Nephron (organoid): ENCODE results near the gene URB2.

Experiments used
- H3K27ac Mint-ChIP-seq, 3 experiments: 2 replicates each; pipeline ENCODE4 v1.8.0; 2020; ENCODE audit warnings: mixed read lengths in 3 of 3, mild to moderate bottlenecking in 2 of 3, moderate library complexity in 1 of 3
- H3K27me3 Mint-ChIP-seq: 2 replicates; pipeline ENCODE4 v1.8.0; 2021; ENCODE audit warnings: low read depth, mild to moderate bottlenecking, moderate library complexity, mixed read lengths
- H3K36me3 Mint-ChIP-seq: 2 replicates; pipeline ENCODE4 v1.8.0; 2020; ENCODE audit warnings: low read depth, mixed read lengths
- H3K4me1 Mint-ChIP-seq: 2 replicates; pipeline ENCODE4 v1.8.0; 2020; ENCODE audit warnings: mixed read lengths
- H3K4me3 Mint-ChIP-seq, 3 experiments: 2 replicates each; pipeline ENCODE4 v1.8.0; 2020; ENCODE audit warnings: mild to moderate bottlenecking in 3 of 3, mixed read lengths in 3 of 3, moderate library complexity in 2 of 3
- H3K9me3 Mint-ChIP-seq: 2 replicates; pipeline ENCODE4 v1.8.0; 2020; ENCODE audit warnings: mixed read lengths
- TF ChIP-seq, protein P1 (sequence below), 3 experiments: fragments of 200-600 bp; sonication (generic); IDR thresholded peaks; one replicate each; pipeline ENCODE4 v1.5.0; 2021; ENCODE audit warnings: antibody characterized with exemption in 3 of 3; ENCODE audit not compliant: unreplicated experiment in 3 of 3

The URB2 gene

DNA sequence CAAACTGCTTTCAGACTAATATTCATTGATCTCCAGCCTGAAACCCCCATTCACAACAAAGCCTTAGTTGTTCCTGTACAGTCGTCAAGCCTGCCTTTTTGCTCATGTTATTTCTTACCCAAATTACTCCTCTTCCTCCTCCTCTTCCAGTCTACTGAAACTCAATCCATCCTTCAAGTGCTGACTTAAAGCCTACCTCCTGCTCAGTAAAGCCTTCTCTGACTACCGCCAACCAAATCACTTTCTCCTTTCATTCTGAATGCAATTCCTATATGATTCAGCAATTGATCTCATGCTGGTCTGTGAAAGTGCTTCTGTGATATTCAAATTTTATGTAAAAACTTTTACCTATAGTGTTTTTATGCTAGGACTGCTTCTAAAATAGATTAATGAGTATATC lies 18.7 kb upstream of the URB2 start:
- Mint-ChIP-seq H3K27me3 (no peaks in the 10 kb centered on the region), H3K4me1 (no peaks in the 10 kb centered on the region), H3K9me3 (no peaks in the 10 kb centered on the region), H3K4me3 (no peak overlapping the region), H3K36me3 (peaks cover 84% of the 10 kb centered on the region), H3K27ac (no peak overlapping the region)
- TF ChIP-seq, protein P1, sequence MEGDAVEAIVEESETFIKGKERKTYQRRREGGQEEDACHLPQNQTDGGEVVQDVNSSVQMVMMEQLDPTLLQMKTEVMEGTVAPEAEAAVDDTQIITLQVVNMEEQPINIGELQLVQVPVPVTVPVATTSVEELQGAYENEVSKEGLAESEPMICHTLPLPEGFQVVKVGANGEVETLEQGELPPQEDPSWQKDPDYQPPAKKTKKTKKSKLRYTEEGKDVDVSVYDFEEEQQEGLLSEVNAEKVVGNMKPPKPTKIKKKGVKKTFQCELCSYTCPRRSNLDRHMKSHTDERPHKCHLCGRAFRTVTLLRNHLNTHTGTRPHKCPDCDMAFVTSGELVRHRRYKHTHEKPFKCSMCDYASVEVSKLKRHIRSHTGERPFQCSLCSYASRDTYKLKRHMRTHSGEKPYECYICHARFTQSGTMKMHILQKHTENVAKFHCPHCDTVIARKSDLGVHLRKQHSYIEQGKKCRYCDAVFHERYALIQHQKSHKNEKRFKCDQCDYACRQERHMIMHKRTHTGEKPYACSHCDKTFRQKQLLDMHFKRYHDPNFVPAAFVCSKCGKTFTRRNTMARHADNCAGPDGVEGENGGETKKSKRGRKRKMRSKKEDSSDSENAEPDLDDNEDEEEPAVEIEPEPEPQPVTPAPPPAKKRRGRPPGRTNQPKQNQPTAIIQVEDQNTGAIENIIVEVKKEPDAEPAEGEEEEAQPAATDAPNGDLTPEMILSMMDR (IDR thresholded peaks at IDR 0.05; ENCODE audit: unreplicated experiment in 3 of 3), result no peak

DNA sequence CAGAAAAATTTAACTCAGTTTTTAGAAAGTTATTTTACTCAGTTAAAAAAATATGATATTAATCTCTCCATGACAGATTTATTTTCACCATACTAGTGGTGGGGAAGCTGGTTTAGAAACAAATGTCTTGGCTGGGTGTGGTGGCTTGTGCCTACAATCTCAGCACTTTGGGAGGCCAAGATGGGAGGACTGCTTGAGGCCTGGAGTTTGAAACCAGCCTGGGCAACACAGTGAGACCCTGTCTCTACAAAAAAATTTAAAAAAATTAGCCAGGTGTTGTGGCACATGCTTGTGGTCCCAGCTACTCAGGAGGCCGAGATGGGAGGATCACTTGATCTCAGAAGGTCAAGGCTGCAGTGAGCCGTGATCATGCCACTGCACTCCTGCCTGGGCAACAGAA lies 17.5 kb upstream of the URB2 start:
- no peak overlapping the region for H3K4me3 Mint-ChIP-seq
- H3K9me3 Mint-ChIP-seq, result no peaks in the 10 kb centered on the region
- H3K27ac Mint-ChIP-seq, result no peak overlapping the region

DNA sequence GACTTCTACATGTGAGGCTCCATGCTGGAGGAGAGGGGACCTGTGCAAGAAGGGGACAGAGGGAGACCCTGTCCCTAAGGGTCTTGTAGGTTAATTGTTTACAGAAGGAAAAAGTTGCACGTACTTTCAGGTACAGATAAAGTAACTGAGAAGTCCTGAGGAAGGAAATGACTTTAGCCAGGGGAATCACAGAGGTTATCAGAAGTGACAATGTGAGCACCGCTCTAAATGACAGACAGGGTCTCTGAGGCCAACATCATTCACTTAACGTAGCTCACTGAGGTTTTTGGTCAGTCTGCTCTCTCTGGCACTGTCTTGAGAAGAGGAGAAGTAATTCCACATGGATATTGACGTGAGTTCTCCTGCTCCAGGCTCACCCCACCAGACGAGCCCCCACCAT lies 12.1 kb upstream of the URB2 start:
- no peaks in the 10 kb centered on the region for H3K27me3 Mint-ChIP-seq
- H3K36me3 Mint-ChIP-seq, result peaks cover 42% of the 10 kb centered on the region
- TF ChIP-seq, protein P1 (IDR thresholded peaks at IDR 0.05; ENCODE audit: unreplicated experiment in 3 of 3), result no peak
- no peaks in the 10 kb centered on the region for H3K4me1 Mint-ChIP-seq
- no peak overlapping the region for H3K4me3 Mint-ChIP-seq
- H3K27ac Mint-ChIP-seq, result no peak overlapping the region
- no peaks in the 10 kb centered on the region for H3K9me3 Mint-ChIP-seq

More for the DNA sequence above, 17.5 kb upstream of the URB2 start:
- no peaks in the 10 kb centered on the region for H3K4me1 Mint-ChIP-seq
- H3K27me3 Mint-ChIP-seq, result no peaks in the 10 kb centered on the region
- TF ChIP-seq, protein P1 (IDR thresholded peaks at IDR 0.05; ENCODE audit: unreplicated experiment in 3 of 3), result no peak
- H3K36me3 Mint-ChIP-seq, result peaks cover 88% of the 10 kb centered on the region

DNA sequence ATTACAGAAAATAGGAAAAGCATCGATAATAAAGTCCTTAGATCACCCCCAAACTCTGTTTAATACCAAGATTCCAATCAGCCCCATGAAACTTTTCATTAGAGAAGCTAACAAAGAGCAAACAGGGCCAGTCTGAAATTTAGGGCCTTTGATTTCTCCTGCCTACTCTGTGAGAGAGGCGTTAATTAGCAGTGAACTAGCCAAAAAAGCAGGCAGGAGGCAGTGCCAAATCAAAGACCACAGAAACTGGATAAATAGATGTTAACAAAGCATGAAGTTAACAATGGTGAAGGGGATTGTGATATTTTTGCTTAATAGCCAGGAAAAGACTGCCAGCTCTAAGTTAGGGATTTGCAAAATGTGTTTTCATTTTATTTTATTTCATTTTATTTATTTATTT lies 11.3 kb upstream of the URB2 start:
- H3K27me3 Mint-ChIP-seq, result no peaks in the 10 kb centered on the region
- TF ChIP-seq, protein P1 (IDR thresholded peaks at IDR 0.05; ENCODE audit: unreplicated experiment in 3 of 3), result no peak
- no peak overlapping the region for H3K27ac Mint-ChIP-seq
- no peaks in the 10 kb centered on the region for H3K9me3 Mint-ChIP-seq
- H3K36me3 Mint-ChIP-seq, result peaks cover 35% of the 10 kb centered on the region
- no peak overlapping the region for H3K4me3 Mint-ChIP-seq
- no peaks in the 10 kb centered on the region for H3K4me1 Mint-ChIP-seq

DNA sequence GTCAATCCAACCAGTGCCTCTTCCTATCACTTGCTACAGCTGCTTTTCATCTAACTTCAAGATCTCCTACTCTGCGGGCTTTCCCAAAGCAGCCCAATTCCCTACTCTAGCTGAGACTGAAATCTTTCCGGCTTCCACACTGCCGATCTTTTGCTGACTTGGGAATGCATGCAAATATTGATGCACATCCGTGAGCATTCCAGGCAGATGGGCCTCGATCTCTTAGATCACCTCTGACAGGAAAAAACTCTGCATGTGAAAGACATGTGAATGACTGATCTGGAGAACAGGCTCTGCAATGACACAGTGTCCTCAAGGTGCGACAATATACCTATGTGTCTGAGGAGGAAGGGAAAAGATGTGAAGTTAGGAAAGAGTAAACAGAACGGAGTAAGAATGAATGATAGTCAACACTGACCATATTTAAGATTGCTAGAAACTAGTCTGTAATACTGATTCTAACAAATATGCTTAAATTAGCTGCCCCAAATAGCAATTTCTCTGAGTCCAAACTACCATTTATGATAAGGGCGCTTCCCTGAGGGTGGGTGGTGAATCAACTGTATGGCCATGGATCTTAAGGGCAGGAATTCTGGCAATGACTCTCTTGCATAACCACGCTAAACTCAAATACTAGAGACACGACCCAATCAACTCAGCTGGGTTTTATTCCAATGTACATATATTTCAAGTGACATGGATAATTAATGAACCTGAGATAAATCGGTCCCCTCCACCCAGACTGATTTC lies 8.5 kb upstream of the URB2 start:
- TF ChIP-seq, protein P1 (IDR thresholded peaks at IDR 0.05; ENCODE audit: unreplicated experiment in 3 of 3), result no peak
- Mint-ChIP-seq H3K27me3 (no peaks in the 10 kb centered on the region), H3K4me3 (no peak overlapping the region), H3K27ac (no peak overlapping the region), H3K9me3 (no peaks in the 10 kb centered on the region), H3K36me3 (peaks cover 10% of the 10 kb centered on the region), H3K4me1 (no peaks in the 10 kb centered on the region)

DNA sequence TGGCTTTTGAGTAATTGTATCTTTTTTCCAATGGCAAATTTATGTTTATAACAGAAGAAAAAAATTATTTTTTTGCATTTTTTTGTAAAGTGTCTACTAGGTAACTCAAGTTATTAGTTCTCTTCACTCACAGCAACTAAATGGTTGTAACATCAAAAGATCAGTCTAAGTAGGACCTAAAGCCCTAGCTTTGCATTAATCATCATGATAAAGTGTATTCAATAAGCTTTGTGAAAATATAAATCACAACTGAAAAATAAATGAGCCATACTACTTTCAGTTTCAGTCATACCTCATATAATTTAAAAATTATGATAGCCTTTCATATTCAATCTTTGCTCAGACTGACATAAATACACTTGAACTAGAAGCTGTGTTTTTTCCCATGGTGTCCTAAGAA lies 7.0 kb upstream of the URB2 start:
- TF ChIP-seq, protein P1 (IDR thresholded peaks at IDR 0.05; ENCODE audit: unreplicated experiment in 3 of 3), result no peak
- Mint-ChIP-seq H3K27ac (no peak overlapping the region), H3K36me3 (no peaks in the 10 kb centered on the region), H3K27me3 (no peaks in the 10 kb centered on the region), H3K4me1 (peaks cover 8% of the 10 kb centered on the region), H3K4me3 (no peak overlapping the region), H3K9me3 (no peaks in the 10 kb centered on the region)
